ENCODE measurements around the gene BANP. TPM values are rescaled to one million over a fixed set of nuclear protein-coding genes. Genes with fewer than 3 reads are reported as not detected.
"Not testable (repeated sequence)": the region's sequence is repeated elsewhere in the genome, so short reads cannot be mapped to it uniquely, and the experiment has no call there.

Gene BANP
- total RNA-seq, 1 donor from 2014 or later = 18.8 TPM

DNA sequence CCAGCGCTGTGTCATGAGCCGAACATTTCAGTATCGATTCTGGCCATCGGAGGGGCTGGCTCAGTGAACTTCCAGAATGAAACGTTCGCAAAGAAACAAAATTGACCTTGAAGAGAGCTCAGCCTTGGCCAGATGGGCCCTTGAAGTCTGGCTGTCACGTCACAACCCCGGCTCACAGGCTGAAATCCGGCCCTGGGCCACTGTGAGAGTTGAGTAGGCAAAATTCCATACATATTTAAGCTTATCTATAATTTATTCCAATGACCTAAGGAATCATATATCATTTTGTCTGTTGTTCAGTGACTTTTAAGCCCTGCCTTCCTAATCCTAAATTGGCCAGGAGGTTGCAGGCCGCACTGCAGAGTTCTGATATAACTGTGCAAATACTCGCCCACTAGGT lies 170.2 kb downstream of the BANP start:
- DNase-seq (ENCODE audit: low read depth in 2 of 2) = not testable (repeated sequence)

DNA sequence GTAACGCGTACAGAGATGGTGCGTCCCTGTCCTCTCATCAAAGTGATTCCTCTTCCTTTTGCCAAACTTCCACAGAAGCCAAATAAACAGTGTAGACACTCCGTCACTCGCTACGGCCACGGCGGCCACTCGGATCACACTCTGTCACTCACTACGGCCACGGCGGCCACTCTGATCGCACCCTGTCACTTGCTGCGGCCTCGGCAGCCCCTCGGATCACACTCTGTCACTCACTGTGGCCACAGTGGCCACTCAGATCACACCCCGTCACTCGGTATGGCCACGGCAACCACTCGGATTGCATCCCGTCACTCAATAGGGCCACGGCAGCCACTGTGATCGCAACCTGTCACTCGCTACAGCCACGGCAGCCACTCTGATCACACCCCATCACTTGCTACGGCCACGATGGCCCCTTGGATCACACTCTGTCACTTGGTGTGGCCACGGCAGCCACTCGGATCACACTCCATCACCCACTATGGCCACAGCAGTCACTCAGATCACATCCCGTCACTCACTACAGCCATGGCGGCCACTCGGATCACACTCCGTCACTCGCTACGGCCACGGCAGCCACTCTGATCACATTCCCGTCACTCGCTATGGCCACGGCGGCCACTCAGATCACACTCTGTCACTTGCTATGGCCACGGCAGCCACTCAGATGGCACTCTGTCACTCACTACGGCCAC lies 170.8 kb downstream of the BANP start:
- no peak for DNase-seq (ENCODE audit: low read depth in 2 of 2)

Other genes starting within 250 kb of the BANP start
- 11.3 and 19.0 TPM in 2 replicates for gene KLHDC4, start 185.4 kb upstream of the BANP start, total RNA-seq
- gene SLC7A5, start 81.9 kb upstream of the BANP start, total RNA-seq = 2.6 and 9.5 TPM in 2 replicates
- gene CA5A, start 14.9 kb upstream of the BANP start, total RNA-seq = not detected in 2 replicates